Muscle layer of duodenum (tissue), 2 donors: ENCODE data around the gene HDAC9.
"Not testable (repeated sequence)": the region's sequence is repeated elsewhere in the genome, so short reads cannot be mapped to it uniquely, and the experiment has no call there.

Source experiments
- H3K27ac ChIP-seq: one replicate; pipeline ENCODE4 v1.7.0; 2013; ENCODE audit warnings: mild to moderate bottlenecking, low read length
- H3K27me3 ChIP-seq: one replicate; pipeline ENCODE4 v1.7.0; 2013; ENCODE audit warnings: low read depth, mild to moderate bottlenecking, control low read depth, low read length
- H3K36me3 ChIP-seq, 2 donors: one replicate each; pipeline ENCODE4 v1.7.0; 2013; ENCODE audit warnings: low read length in 2 of 2, control low read depth in 1 of 2, mild to moderate bottlenecking in 1 of 2; ENCODE audit not compliant: insufficient read depth in 2 of 2, control insufficient read depth in 1 of 2
- H3K4me1 ChIP-seq, 2 donors: one replicate each; pipeline ENCODE4 v1.7.0; 2013; ENCODE audit warnings: low read length in 2 of 2, mild to moderate bottlenecking in 2 of 2, control low read depth in 1 of 2, moderate library complexity in 1 of 2; ENCODE audit not compliant: insufficient read depth in 2 of 2, control insufficient read depth in 1 of 2
- H3K4me3 ChIP-seq, 2 donors: one replicate each; pipeline ENCODE4 v1.7.0; 2013; ENCODE audit warnings: low read length in 2 of 2, low read depth in 1 of 2, mild to moderate bottlenecking in 1 of 2
- H3K9me3 ChIP-seq, 2 donors: one replicate each; pipeline ENCODE4 v1.7.0; 2013; ENCODE audit warnings: low read length in 2 of 2, control low read depth in 1 of 2, mild to moderate bottlenecking in 1 of 2; ENCODE audit not compliant: control insufficient read depth in 1 of 2
- donor health status: healthy.

HDAC9 gene

GRCh38 chr7:19020062-19020461, 524.5 kb downstream of the HDAC9 start:
- Histone ChIP-seq H3K9me3 (peaks cover 0 to 12% of the 10 kb centered on the region in 2 donors), H3K4me3 (no peak overlapping the region), H3K27me3 (no peaks in the 10 kb centered on the region), H3K4me1 (no peaks in the 10 kb centered on the region), H3K36me3 (no peaks in the 10 kb centered on the region), H3K27ac (no peak overlapping the region)

GRCh38 chr7:19020711-19021110, 525.2 kb downstream of the HDAC9 start:
- no peak overlapping the region for H3K27ac ChIP-seq
- H3K9me3 ChIP-seq = peaks cover 0 to 12% of the 10 kb centered on the region in 2 donors
- H3K4me1 ChIP-seq = no peaks in the 10 kb centered on the region
- H3K36me3 ChIP-seq = no peaks in the 10 kb centered on the region
- no peaks in the 10 kb centered on the region for H3K27me3 ChIP-seq
- no peak overlapping the region for H3K4me3 ChIP-seq

GRCh38 chr7:19023477-19023876, 527.9 kb downstream of the HDAC9 start:
- Histone ChIP-seq H3K9me3 (no peaks in the 10 kb centered on the region), H3K4me3 (no peak overlapping the region), H3K27ac (no peak overlapping the region), H3K4me1 (no peaks in the 10 kb centered on the region), H3K27me3 (no peaks in the 10 kb centered on the region), H3K36me3 (no peaks in the 10 kb centered on the region)

GRCh38 chr7:19024261-19024660, 528.7 kb downstream of the HDAC9 start:
- Histone ChIP-seq H3K27ac (no peak overlapping the region), H3K27me3 (no peaks in the 10 kb centered on the region), H3K4me1 (no peaks in the 10 kb centered on the region), H3K9me3 (no peaks in the 10 kb centered on the region), H3K4me3 (no peak overlapping the region), H3K36me3 (no peaks in the 10 kb centered on the region)

- H3K27ac ChIP-seq = no peak overlapping the region
- no peak overlapping the region for H3K4me3 ChIP-seq
- H3K36me3 ChIP-seq = no peaks in the 10 kb centered on the region
- H3K27me3 ChIP-seq = no peaks in the 10 kb centered on the region
- no peaks in the 10 kb centered on the region for H3K4me1 ChIP-seq
- no peaks in the 10 kb centered on the region for H3K9me3 ChIP-seq
These were observed 531.3 kb downstream of the HDAC9 start for GRCh38 chr7:19026888-19027287.

- H3K4me1 ChIP-seq = no peaks in the 10 kb centered on the region
- H3K9me3 ChIP-seq = peaks cover 0 to 3% of the 10 kb centered on the region in 2 donors
- H3K27ac ChIP-seq = no peak overlapping the region
- H3K27me3 ChIP-seq = no peaks in the 10 kb centered on the region
- no peak overlapping the region for H3K4me3 ChIP-seq
- H3K36me3 ChIP-seq = no peaks in the 10 kb centered on the region
These were observed 534.7 kb downstream of the HDAC9 start for GRCh38 chr7:19030281-19030680.

- H3K4me1 ChIP-seq, H3K27ac ChIP-seq, H3K4me3 ChIP-seq, H3K36me3 ChIP-seq, H3K9me3 ChIP-seq, H3K27me3 ChIP-seq: not testable (repeated sequence)
These were observed 537.4 kb downstream of the HDAC9 start for GRCh38 chr7:19032942-19033341.

GRCh38 chr7:19051767-19052375, 556.3 kb downstream of the HDAC9 start:
- Histone ChIP-seq H3K36me3 (no peaks in the 10 kb centered on the region), H3K27ac (no peak overlapping the region), H3K4me1 (no peaks in the 10 kb centered on the region), H3K4me3 (no peak overlapping the region), H3K9me3 (peaks cover 0 to 5% of the 10 kb centered on the region in 2 donors), H3K27me3 (no peaks in the 10 kb centered on the region)
